ENCODE data around the gene DHRS13. TPM values are rescaled to one million over a fixed set of nuclear protein-coding genes. Genes with fewer than 3 reads are reported as not detected.

Gene DHRS13
- polyA plus RNA-seq, 1 experiment, result 2.8 TPM

DNA sequence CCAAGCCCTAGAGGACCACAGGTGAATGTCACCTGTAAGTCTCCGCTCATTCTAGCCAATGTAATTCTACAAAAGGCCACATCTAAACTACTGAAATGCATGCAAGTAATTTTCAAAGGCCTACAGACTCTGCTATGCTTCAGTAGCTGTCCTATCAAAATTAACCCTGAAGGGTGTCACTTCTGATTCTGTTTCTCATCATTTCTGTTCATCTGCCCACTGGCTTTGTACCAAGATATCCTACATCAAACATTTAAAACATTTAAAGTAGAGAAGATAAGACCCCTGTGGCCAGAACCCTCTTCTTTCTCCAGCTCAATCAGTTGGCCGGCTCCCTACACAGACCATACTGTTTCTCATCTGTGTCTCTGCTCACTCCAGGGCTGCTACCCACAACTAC, 26.9 kb upstream of the DHRS13 start:
- ChIA-PET POLR2A (interaction anchor here (0.6 kb wide), 1 partner anchor 65 kb away, joined by 4 read pairs; no protein-coding TSS in a partner anchor), CTCF (interaction anchor here (1.2 to 2.1 kb wide), 2 partner anchors 9 to 203 kb away, joined by 4 to 5 read pairs; no protein-coding TSS in a partner anchor)
- no peaks in the 10 kb centered on the region for H3K27me3 ChIP-seq (ENCODE audit: control insufficient read depth, insufficient read depth, low read length)
- TF ChIP-seq CTCF (IDR thresholded peaks at IDR 0.05; ENCODE audit: insufficient read depth, low read depth, low read length), result no peak
- H3K36me3 ChIP-seq (ENCODE audit: control insufficient read depth, insufficient read depth, low read length), result 0 out of 2 replicates have a peak, but pooled peaks cover 2% of the 10 kb centered on the region
- no peak overlapping the region for H3K4me3 ChIP-seq (ENCODE audit: low read depth, low read length)
- DNase-seq (ENCODE audit: low read depth), result no peak

- H3K4me3 ChIP-seq (ENCODE audit: low read depth, low read length), result no peak overlapping the region
- CTCF ChIA-PET, result interaction anchor here (1.2 to 2.5 kb wide), 4 partner anchors 10 to 16 kb away, joined by 3 to 9 read pairs (median 4); no protein-coding TSS in a partner anchor
- no peak for TF ChIP-seq CTCF (IDR thresholded peaks at IDR 0.05; ENCODE audit: insufficient read depth, low read depth, low read length)
- POLR2A ChIA-PET, result no interaction called here
- DNase-seq (ENCODE audit: low read depth), result no peak
- no peaks in the 10 kb centered on the region for H3K27me3 ChIP-seq (ENCODE audit: control insufficient read depth, insufficient read depth, low read length)
- H3K36me3 ChIP-seq (ENCODE audit: control insufficient read depth, insufficient read depth, low read length), result peaks cover 7% of the 10 kb centered on the region
These were observed 25.2 kb upstream of the DHRS13 start for GRCh38 chr17:28928061-28928460.

DNA sequence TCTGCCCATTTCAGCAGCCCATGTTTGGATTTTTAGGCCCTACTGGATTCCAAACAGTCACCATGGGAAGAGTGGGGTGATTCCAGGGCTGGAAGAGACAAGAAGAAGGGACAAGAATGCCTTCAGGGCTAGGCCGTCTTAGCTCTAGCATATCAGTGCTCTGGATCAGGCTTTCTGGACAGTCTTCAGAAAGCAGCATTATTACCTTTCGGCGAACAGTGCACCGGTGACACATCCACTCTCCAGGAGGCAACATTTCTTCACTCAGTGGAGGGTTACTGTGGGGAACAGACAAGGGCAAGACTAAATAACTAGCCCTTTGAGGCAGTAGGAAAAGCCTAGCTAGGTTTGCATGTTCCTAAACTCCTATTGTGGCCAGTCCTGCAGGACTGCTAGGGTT, 23.9 kb upstream of the DHRS13 start:
- TF ChIP-seq CTCF (IDR thresholded peaks at IDR 0.05; ENCODE audit: insufficient read depth, low read depth, low read length), result no peak
- CTCF ChIA-PET, result interaction anchor here (0.9 to 2.7 kb wide), 10 partner anchors 9 to 200 kb away, joined by 3 to 17 read pairs (median 4); partner anchors contain the start of gene DHRS13
- no peak overlapping the region for H3K4me3 ChIP-seq (ENCODE audit: low read depth, low read length)
- H3K27me3 ChIP-seq (ENCODE audit: control insufficient read depth, insufficient read depth, low read length), result no peaks in the 10 kb centered on the region
- POLR2A ChIA-PET, result no interaction called here
- no peak for DNase-seq (ENCODE audit: low read depth)
- H3K36me3 ChIP-seq (ENCODE audit: control insufficient read depth, insufficient read depth, low read length), result peaks cover 9% of the 10 kb centered on the region

DNA sequence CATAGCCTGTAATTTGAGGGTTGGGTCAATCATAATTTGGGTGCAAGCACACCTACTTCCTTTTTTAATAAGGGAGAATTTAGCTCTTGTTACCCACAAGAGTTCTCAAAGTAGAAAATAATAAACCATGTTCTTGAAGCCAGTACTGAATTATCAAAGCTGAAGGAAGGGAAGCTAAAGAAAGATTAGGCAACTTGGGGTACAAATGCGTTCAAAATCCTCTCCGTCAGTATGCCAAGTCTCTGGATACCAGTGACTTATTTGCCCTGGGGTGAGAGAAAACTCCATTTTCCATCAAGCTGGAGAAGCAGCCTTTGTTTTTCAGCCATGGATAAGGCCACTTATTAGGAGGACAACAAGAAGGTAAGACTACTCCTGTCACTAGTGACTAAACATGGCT, 23.5 kb upstream of the DHRS13 start:
- H3K36me3 ChIP-seq (ENCODE audit: control insufficient read depth, insufficient read depth, low read length), result peaks cover 9% of the 10 kb centered on the region
- TF ChIP-seq CTCF (IDR thresholded peaks at IDR 0.05; ENCODE audit: insufficient read depth, low read depth, low read length), result no peak
- no peak for DNase-seq (ENCODE audit: low read depth)
- ChIA-PET POLR2A (no interaction called here), CTCF (interaction anchor here (0.7 to 2.7 kb wide), 10 partner anchors 10 to 177 kb away, joined by 3 to 17 read pairs (median 4); partner anchors contain the start of gene DHRS13)
- H3K27me3 ChIP-seq (ENCODE audit: control insufficient read depth, insufficient read depth, low read length), result no peaks in the 10 kb centered on the region
- no peak overlapping the region for H3K4me3 ChIP-seq (ENCODE audit: low read depth, low read length)

- CTCF ChIA-PET, result interaction anchor here (0.7 to 2.7 kb wide), 11 partner anchors 9 to 176 kb away, joined by 3 to 17 read pairs (median 4); partner anchors contain the start of gene DHRS13
- Histone ChIP-seq H3K36me3 (ENCODE audit: control insufficient read depth, insufficient read depth, low read length) (peaks cover 13% of the 10 kb centered on the region), H3K4me3 (ENCODE audit: low read depth, low read length) (no peak overlapping the region), H3K27me3 (ENCODE audit: control insufficient read depth, insufficient read depth, low read length) (no peaks in the 10 kb centered on the region)
- no peak for TF ChIP-seq CTCF (IDR thresholded peaks at IDR 0.05; ENCODE audit: insufficient read depth, low read depth, low read length)
- POLR2A ChIA-PET, result no interaction called here
- peak; percentile 69 for DNase-seq (ENCODE audit: low read depth)
These were observed 23.1 kb upstream of the DHRS13 start for GRCh38 chr17:28925912-28926365.
